Gastrocnemius medialis (tissue), 4 donors: ENCODE measurements around the gene MEIS1. TPM values are rescaled to one million over a fixed set of nuclear protein-coding genes. Genes with fewer than 3 reads are reported as not detected.
A peak's percentile ranks its signal among the peaks of the same experiment; 100 is the strongest.

ENCODE experiments used
- ATAC-seq, 2 donors: fragments of 150-250 bp; one replicate each; pipeline ENCODE4 v1.9.1; 2016
- DNase-seq, 2 donors: peaks; one replicate each; pipeline ENCODE4 v3.0.0-alpha.2; 2019
- H3K27ac ChIP-seq, 4 donors: fragments of 200-600 bp; sonication (generic); 1 replicate in 1 of 4; 2 replicates in 3 of 4; pipeline ENCODE4 v1.5.1; 2016 to 2018; ENCODE audit warnings: mild to moderate bottlenecking in 2 of 4, moderate library complexity in 1 of 4
- H3K27me3 ChIP-seq, 3 donors: fragments of 200-600 bp; sonication (generic) in 2 of 3; 1 replicate in 1 of 3; 2 replicates in 2 of 3; pipeline versions ENCODE4 v1.5.1 to v1.6.0; 2016 to 2019; ENCODE audit warnings: mild to moderate bottlenecking in 1 of 3, moderate library complexity in 1 of 3
- H3K36me3 ChIP-seq, 2 donors: fragments of 200-600 bp; sonication (generic) in 1 of 2; one replicate each; pipeline ENCODE4 v1.5.1; 2017 to 2018
- H3K4me1 ChIP-seq, 2 donors: fragments of 200-600 bp; sonication (generic) in 1 of 2; one replicate each; pipeline ENCODE4 v1.5.1; 2016 to 2017; ENCODE audit warnings: mild to moderate bottlenecking in 2 of 2
- H3K4me3 ChIP-seq, 4 donors: fragments of 200-600 bp; sonication (generic) in 3 of 4; 1 replicate in 1 of 4; 2 replicates in 3 of 4; pipeline ENCODE4 v1.5.1; 2016 to 2019; ENCODE audit warnings: mild to moderate bottlenecking in 2 of 4
- H3K9me3 ChIP-seq, 3 donors: fragments of 200-600 bp; sonication (generic) in 2 of 3; 1 replicate in 1 of 3; 2 replicates in 2 of 3; pipeline ENCODE4 v1.5.1; 2016 to 2019
- POLR2A ChIP-seq, 2 donors: fragments of 450-650 bp; IDR thresholded peaks; one replicate each; pipeline ENCODE4 v1.6.1; 2017; ENCODE audit warnings: antibody characterized with exemption in 2 of 2, mild to moderate bottlenecking in 2 of 2, moderate library complexity in 2 of 2
- in situ Hi-C, 4 donors: fragments of 200-750 bp; cut with MboI; loops; one replicate each; pipeline versions ENCODE4 v1.15.0 to v1.8.0; 2017; ENCODE audit warnings: low sequenced_read_pairs in 4 of 4
- intact Hi-C: fragments of 100-400 bp; cut with DNase I; formaldehyde crosslinking; loops from one replicate; pipeline ENCODE4 v1.15.1; 2023; ENCODE audit warnings: low total_unique reads
- total RNA-seq, 4 donors: library from RNA; depleted of rRNA; stranded (reverse); fragments of >200 nt; gene quantifications; one replicate each; pipeline versions ENCODE4 v1.1.0 to v1.2.3, GENCODE V29; 2016
- TF ChIP-seq, protein P1 (sequence below), 5 experiments: fragments of 450-650 bp in 3 of 5; fragments of 200-600 bp in 2 of 5; sonication (generic) in 2 of 5; IDR thresholded peaks in 4 of 5; conservative IDR thresholded peaks in 1 of 5; 1 replicate in 4 of 5; 2 replicates in 1 of 5; pipeline ENCODE4 v1.5.1; 2016 to 2019; ENCODE audit warnings: antibody characterized with exemption in 5 of 5, mild to moderate bottlenecking in 3 of 5, moderate library complexity in 3 of 5

Gene MEIS1
- total RNA-seq, 4 donors from 2014 or later: 1.3 to 8.2 (median 2.0) TPM

DNA sequence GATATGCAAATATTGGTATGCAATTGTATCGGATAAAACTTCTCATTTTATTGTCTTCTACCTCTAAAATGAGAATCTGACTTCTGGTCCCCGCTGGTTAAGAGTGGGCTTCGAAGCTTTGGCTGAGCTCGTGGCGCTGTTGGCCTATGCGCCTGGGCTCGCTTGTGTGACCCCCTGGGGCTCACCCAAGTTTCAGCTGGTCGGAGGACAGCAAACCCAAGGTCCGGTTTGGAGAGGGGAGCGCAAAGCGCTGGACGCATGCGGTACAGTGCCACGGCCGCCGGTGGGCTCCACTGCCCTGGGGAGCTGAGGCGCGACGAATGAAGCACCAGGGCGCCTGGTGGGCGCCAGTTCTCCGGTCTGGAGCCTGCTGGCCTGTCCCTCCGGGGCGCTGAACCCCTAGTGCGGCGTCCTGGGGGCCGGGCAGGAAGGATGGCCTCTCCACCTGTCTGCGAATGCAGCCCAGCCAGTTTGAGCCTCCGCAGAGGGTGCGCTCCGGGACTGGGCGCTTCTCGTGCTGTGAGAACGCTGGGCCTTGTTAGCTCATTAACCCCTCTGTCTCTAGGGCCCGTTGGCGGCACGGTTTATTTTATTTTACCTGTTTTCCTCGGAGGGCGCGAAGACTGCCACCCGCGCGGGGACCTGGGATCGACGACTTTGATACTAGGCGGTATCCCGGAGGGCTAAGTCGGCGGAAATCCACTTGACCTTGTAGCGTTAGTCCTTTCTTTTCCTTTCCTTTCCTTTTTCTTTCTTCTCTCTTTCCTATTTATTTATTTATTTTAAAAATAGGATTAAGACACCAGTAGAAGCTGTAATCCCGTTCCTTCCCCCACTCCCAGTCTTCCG, 10.4 kb downstream of the MEIS1 start:
- DNase-seq (no peak), ATAC-seq (no peak)
- Histone ChIP-seq H3K9me3 (no peaks in the 10 kb centered on the region), H3K4me1 (no peaks in the 10 kb centered on the region), H3K27me3 (no peaks in the 10 kb centered on the region), H3K27ac (no peak overlapping the region), H3K36me3 (peaks cover 0 to 8% of the 10 kb centered on the region in 2 donors), H3K4me3 (no peak overlapping the region)
- in situ Hi-C loops (loop anchor here in 2 of 4 donors (25.0 kb wide), 2 partner anchors 1192 to 1592 kb away; no protein-coding TSS in a partner anchor), intact Hi-C loops (no loop called here)
- TF ChIP-seq, protein P1, sequence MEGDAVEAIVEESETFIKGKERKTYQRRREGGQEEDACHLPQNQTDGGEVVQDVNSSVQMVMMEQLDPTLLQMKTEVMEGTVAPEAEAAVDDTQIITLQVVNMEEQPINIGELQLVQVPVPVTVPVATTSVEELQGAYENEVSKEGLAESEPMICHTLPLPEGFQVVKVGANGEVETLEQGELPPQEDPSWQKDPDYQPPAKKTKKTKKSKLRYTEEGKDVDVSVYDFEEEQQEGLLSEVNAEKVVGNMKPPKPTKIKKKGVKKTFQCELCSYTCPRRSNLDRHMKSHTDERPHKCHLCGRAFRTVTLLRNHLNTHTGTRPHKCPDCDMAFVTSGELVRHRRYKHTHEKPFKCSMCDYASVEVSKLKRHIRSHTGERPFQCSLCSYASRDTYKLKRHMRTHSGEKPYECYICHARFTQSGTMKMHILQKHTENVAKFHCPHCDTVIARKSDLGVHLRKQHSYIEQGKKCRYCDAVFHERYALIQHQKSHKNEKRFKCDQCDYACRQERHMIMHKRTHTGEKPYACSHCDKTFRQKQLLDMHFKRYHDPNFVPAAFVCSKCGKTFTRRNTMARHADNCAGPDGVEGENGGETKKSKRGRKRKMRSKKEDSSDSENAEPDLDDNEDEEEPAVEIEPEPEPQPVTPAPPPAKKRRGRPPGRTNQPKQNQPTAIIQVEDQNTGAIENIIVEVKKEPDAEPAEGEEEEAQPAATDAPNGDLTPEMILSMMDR (IDR thresholded peaks at IDR 0.05 in 4 of 5, conservative IDR thresholded peaks at IDR 0.05 in 1 of 5): no peak
- no peak for TF ChIP-seq POLR2A (IDR thresholded peaks at IDR 0.05)

DNA sequence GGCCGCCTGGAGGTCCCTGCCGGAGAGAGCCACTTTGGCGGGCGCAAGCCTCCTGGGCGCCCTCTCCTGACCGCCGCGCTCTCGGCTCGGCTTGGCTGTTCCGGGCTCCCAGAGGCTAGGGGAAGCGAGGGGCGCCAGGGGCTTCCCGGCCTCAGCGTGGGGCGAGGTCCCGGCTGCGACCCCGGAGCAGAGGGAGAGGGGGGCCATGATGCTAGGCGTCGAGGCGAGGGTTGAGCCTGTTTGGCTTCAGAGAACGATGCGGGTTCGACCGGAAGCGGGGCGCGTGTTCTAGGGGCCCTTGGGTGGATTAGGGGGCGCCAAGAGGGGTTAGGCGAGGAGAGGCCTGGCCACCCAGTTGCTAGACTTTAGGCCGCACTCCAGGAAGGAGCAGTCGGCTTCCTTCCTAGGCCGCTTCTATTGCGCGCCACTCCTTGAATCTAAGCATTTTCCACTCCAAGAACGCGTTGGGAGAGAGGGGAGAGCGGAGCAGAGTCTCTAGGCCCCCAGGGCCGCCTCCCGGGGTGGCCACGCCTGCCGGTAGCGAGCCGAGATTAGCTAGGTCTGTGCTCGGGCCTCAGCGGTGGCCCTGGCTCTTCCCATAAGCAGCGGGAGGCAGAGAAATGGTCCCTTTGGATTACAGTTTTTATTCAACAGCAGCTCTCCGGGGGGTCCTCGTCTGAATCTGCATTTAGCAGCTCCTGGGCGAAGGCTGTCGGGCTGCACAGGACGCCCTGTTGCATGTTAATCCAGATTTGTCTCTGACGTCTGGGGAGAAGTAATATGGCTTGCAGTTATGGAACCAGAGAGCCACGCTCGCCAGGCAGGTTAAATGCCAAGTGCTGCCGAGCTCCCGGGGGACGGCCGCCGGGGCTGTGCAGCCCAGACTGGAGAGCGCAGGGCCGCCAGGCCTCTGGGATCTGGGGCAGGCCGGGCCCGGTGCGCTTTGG, 11.3 kb downstream of the MEIS1 start:
- in situ Hi-C loops: loop anchor here in 2 of 4 donors (25.0 kb wide), 2 partner anchors 1191 to 1591 kb away; no protein-coding TSS in a partner anchor
- TF ChIP-seq, protein P1 (IDR thresholded peaks at IDR 0.05 in 4 of 5, conservative IDR thresholded peaks at IDR 0.05 in 1 of 5): no peak
- TF ChIP-seq POLR2A (IDR thresholded peaks at IDR 0.05): no peak
- no peaks in the 10 kb centered on the region for H3K4me1 ChIP-seq

DNA sequence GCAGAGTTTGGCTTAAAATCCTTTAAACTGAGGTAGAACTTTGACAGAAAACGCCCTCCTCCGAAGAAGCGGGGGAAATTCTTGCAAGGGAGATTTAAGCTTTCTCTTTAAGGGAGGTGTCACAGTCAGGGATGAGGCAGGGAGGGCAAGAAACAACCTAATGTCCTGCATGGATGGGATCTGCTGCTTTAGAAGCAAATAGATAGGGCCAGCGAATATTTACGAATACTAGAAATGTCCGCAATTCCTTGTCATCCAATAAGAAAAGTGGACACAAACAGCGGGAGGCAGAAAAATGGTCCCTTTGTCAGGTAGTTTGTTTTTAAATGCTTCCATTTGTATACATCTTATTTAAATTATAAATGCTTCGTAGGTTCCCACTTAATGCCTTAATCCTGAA, 12.0 kb downstream of the MEIS1 start:
- Histone ChIP-seq H3K4me1 (no peaks in the 10 kb centered on the region), H3K27me3 (no peaks in the 10 kb centered on the region), H3K4me3 (no peak overlapping the region), H3K9me3 (no peaks in the 10 kb centered on the region), H3K27ac (no peak overlapping the region), H3K36me3 (peaks cover 0 to 8% of the 10 kb centered on the region in 2 donors)
- no peak for TF ChIP-seq POLR2A (IDR thresholded peaks at IDR 0.05)
- intact Hi-C loops: no loop called here
- in situ Hi-C loops: loop anchor here in 2 of 4 donors (25.0 kb wide), 2 partner anchors 1190 to 1590 kb away; no protein-coding TSS in a partner anchor
- DNase-seq (no peak), ATAC-seq (no peak)

More for the DNA sequence above, 11.3 kb downstream of the MEIS1 start:
- Histone ChIP-seq H3K9me3 (no peaks in the 10 kb centered on the region), H3K27me3 (no peaks in the 10 kb centered on the region), H3K36me3 (peaks cover 0 to 8% of the 10 kb centered on the region in 2 donors), H3K27ac (peak overlapping the region in 1 of 4 donors; percentile 2), H3K4me3 (peak overlapping the region in 3 of 4 donors; percentile 2 to 21 (median 2))
- ATAC-seq (no peak), DNase-seq (no peak)
- intact Hi-C loops: no loop called here

DNA sequence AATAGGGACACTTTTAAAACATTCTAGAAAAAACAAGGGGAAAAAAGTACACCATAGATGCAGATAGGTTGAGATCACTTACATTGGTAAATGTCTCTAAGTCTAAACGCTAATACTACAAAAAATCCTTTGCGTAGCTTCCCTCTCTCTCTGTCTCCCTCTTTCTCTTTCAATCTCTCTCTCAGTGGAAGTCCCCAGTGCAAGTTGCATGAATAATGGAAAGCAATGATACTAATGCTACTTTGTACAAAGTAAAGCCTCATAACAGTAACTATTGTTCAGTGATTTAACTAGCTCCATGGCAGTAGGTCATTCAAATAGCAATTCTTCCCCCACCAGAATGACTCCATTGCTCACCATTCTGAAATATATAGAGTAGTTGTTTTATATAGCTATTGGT, 12.8 kb downstream of the MEIS1 start:
- peaks cover 0 to 8% of the 10 kb centered on the region in 2 donors for H3K36me3 ChIP-seq
- H3K4me3 ChIP-seq: no peak overlapping the region
- no peak for DNase-seq
- no peak overlapping the region for H3K27ac ChIP-seq
- no peaks in the 10 kb centered on the region for H3K27me3 ChIP-seq
- ATAC-seq: no peak
- intact Hi-C loops (no loop called here), in situ Hi-C loops (loop anchor here in 2 of 4 donors (25.0 kb wide), 2 partner anchors 1190 to 1590 kb away; no protein-coding TSS in a partner anchor)
- H3K4me1 ChIP-seq: no peaks in the 10 kb centered on the region
- TF ChIP-seq POLR2A (IDR thresholded peaks at IDR 0.05): no peak
- TF ChIP-seq, protein P1 (IDR thresholded peaks at IDR 0.05 in 4 of 5, conservative IDR thresholded peaks at IDR 0.05 in 1 of 5): no peak
- no peaks in the 10 kb centered on the region for H3K9me3 ChIP-seq
